Measurements from ENCODE around the gene FBLN2.

GRCh38 chr3:13552857-13553652 is 4.1 kb downstream of the FBLN2 start:
- TF ChIP-seq EZH2 (IDR thresholded peaks at IDR 0.05; ENCODE audit: low read length, unreplicated experiment) = no peak
- no peak for TF ChIP-seq CTCF (conservative IDR thresholded peaks at IDR 0.05; ENCODE audit: low read depth, low read length)

Measured in PC-3 (cell line).